Measurements from ENCODE around the gene USP5. TPM values are rescaled to one million over a fixed set of nuclear protein-coding genes. Genes with fewer than 3 reads are reported as not detected.

Gene USP5
- polyA plus RNA-seq, 3 donors = 28.0 to 32.4 (median 29.9) TPM

- intact Hi-C loops (cut with micrococcal nuclease) = no loop called here
- WGBS (ENCODE audit: insufficient coverage) = 100% methylated on average over 4 of the region's 4 CpGs
- Histone ChIP-seq H3K4me2 (replicated peaks; ENCODE audit: extremely low read depth, low read length, poor library complexity, severe bottlenecking) (no peak overlapping the region), H3K36me3 (replicated peaks in 1 of 2; ENCODE audit: control insufficient read depth in 1 of 2, insufficient read depth in 2 of 2, low read length in 2 of 2) (no peaks in the 10 kb centered on the region), H3K9me3 (replicated peaks in 1 of 2; ENCODE audit: control insufficient read depth in 1 of 2, insufficient read depth in 1 of 2, low read length in 2 of 2) (peaks cover 0 to 6% of the 10 kb centered on the region in 2 donors), H3K4me1 (ENCODE audit: control insufficient read depth in 1 of 2, insufficient read depth in 2 of 2, low read length in 2 of 2) (peaks cover 18 to 27% of the 10 kb centered on the region in 2 donors), H3K4me3 (replicated peaks in 1 of 3; ENCODE audit: low read depth in 2 of 3, low read length in 3 of 3) (no peak overlapping the region), H3K9ac (ENCODE audit: insufficient read depth, low read length, poor library complexity, severe bottlenecking) (no peak overlapping the region), H3K79me2 (ENCODE audit: insufficient read depth, low read length) (no peaks in the 10 kb centered on the region), H2AFZ (ENCODE audit: insufficient read depth, low read depth, low read length, poor library complexity, severe bottlenecking) (no peak overlapping the region), H3K27ac (ENCODE audit: low read depth in 1 of 2, low read length in 2 of 2) (no peak overlapping the region), H3K27me3 (ENCODE audit: control insufficient read depth in 2 of 2, insufficient read depth in 2 of 2, low read length in 2 of 2) (peaks cover 12 to 36% of the 10 kb centered on the region in 2 donors), H4K20me1 (ENCODE audit: insufficient read depth, low read length) (peaks cover 5% of the 10 kb centered on the region)
- Mint-ChIP-seq H3K4me3 (no peak overlapping the region), H3K27ac (no peak overlapping the region), H3K9me3 (peaks cover 0 to 12% (median 8%) of the 10 kb centered on the region in 7 donors), H3K4me1 (peaks cover 17% of the 10 kb centered on the region), H3K27me3 (ENCODE audit: low read depth in 3 of 3) (peaks cover 38 to 44% (median 40%) of the 10 kb centered on the region in 3 donors), H3K36me3 (peaks cover 0 to 11% of the 10 kb centered on the region in 2 donors)
- no peak for TF ChIP-seq CTCF (IDR thresholded peaks at IDR 0.05)
- no peak for DNase-seq
Measured at GRCh38 chr12:6832125-6832524, 19.8 kb upstream of the USP5 start.

- peaks cover 28 to 33% (median 30%) of the 10 kb centered on the region in 3 donors for H3K27me3 Mint-ChIP-seq (ENCODE audit: low read depth in 3 of 3)
- no peak overlapping the region for H3K27ac Mint-ChIP-seq
- Histone ChIP-seq H3K4me3 (replicated peaks in 1 of 3; ENCODE audit: low read depth in 2 of 3, low read length in 3 of 3) (no peak overlapping the region), H2AFZ (ENCODE audit: insufficient read depth, low read depth, low read length, poor library complexity, severe bottlenecking) (no peak overlapping the region), H3K27me3 (ENCODE audit: control insufficient read depth in 2 of 2, insufficient read depth in 2 of 2, low read length in 2 of 2) (peaks cover 10 to 25% of the 10 kb centered on the region in 2 donors), H3K36me3 (replicated peaks in 1 of 2; ENCODE audit: control insufficient read depth in 1 of 2, insufficient read depth in 2 of 2, low read length in 2 of 2) (no peaks in the 10 kb centered on the region), H3K9me3 (replicated peaks in 1 of 2; ENCODE audit: control insufficient read depth in 1 of 2, insufficient read depth in 1 of 2, low read length in 2 of 2) (peaks cover 0 to 6% of the 10 kb centered on the region in 2 donors), H3K79me2 (ENCODE audit: insufficient read depth, low read length) (no peaks in the 10 kb centered on the region), H4K20me1 (ENCODE audit: insufficient read depth, low read length) (no peaks in the 10 kb centered on the region), H3K4me1 (ENCODE audit: control insufficient read depth in 1 of 2, insufficient read depth in 2 of 2, low read length in 2 of 2) (peaks cover 11 to 17% of the 10 kb centered on the region in 2 donors), H3K9ac (ENCODE audit: insufficient read depth, low read length, poor library complexity, severe bottlenecking) (no peak overlapping the region), H3K27ac (ENCODE audit: low read depth in 1 of 2, low read length in 2 of 2) (no peak overlapping the region), H3K4me2 (replicated peaks; ENCODE audit: extremely low read depth, low read length, poor library complexity, severe bottlenecking) (no peak overlapping the region)
- WGBS (ENCODE audit: insufficient coverage) = 88% methylated on average over 6 of the region's 6 CpGs
- no peak for DNase-seq
- H3K4me1 Mint-ChIP-seq = peaks cover 9% of the 10 kb centered on the region
- TF ChIP-seq CTCF (IDR thresholded peaks at IDR 0.05) = no peak
- peaks cover 0 to 7% (median 5%) of the 10 kb centered on the region in 7 donors for H3K9me3 Mint-ChIP-seq
- H3K36me3 Mint-ChIP-seq = peaks cover 0 to 4% of the 10 kb centered on the region in 2 donors
- no peak overlapping the region for H3K4me3 Mint-ChIP-seq
- intact Hi-C loops (cut with micrococcal nuclease) = no loop called here
Measured at GRCh38 chr12:6833189-6833890, 18.6 kb upstream of the USP5 start.

Measured in CD14-positive monocyte (primary cell).